Measurements from ENCODE around the gene NT5C.

The NT5C gene

GRCh38 chr17:75091855-75092327, 39.7 kb downstream of the NT5C start:
- no peak for DNase-seq (ENCODE audit: low spot score)

DNA sequence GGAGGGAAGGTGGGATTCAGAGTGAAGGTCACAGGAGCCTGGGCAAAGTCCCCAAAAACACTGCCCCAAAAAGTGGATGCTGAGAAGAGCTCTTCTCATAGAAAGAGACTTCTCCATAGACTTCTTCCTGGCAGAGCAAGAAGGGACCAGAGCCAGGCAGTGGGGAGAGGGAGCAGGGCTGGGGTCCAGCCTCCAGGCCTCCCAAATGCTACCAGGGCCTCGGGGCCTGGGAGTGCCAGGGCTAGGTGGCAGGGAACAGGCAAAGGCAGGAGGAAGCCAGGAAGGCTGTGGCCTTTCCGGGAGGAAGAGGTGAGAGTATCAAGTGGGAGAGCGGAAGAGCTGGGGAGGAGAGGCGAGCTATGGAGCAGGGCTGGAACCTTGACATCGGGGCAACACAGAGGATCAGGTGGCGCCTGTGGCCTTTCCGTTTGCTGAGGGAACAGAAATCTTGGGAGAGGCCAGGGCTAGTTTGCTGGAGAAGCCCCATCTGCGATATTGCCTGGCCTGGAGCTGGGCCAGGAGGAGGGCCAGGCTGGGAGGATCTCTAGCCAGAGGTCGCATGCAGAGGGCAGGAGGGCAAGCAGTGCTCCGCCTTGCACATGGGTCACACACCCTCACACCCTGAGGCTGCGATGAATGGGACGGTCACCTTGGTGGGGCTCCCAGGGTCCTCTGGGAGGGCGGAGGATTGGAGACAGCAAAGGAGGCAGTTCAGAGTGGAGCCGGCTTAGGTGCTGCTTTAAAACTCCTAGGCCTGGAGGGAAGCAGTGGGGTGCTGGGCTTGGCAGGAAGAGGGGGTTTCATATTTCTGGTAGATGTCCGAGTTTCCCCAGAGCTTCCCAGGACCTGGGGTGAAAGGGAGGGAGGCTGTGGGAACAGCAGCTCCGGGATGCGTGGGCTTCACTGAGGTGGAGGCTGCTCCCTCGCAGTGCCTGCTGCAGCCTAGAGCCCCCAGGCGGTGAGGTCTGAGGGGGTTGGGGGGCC, 40.4 kb downstream of the NT5C start:
- DNase-seq (ENCODE audit: low spot score), result no peak

- no peak for DNase-seq (ENCODE audit: low spot score)
Measured at GRCh38 chr17:75088465-75089417, 42.8 kb downstream of the NT5C start.

DNA sequence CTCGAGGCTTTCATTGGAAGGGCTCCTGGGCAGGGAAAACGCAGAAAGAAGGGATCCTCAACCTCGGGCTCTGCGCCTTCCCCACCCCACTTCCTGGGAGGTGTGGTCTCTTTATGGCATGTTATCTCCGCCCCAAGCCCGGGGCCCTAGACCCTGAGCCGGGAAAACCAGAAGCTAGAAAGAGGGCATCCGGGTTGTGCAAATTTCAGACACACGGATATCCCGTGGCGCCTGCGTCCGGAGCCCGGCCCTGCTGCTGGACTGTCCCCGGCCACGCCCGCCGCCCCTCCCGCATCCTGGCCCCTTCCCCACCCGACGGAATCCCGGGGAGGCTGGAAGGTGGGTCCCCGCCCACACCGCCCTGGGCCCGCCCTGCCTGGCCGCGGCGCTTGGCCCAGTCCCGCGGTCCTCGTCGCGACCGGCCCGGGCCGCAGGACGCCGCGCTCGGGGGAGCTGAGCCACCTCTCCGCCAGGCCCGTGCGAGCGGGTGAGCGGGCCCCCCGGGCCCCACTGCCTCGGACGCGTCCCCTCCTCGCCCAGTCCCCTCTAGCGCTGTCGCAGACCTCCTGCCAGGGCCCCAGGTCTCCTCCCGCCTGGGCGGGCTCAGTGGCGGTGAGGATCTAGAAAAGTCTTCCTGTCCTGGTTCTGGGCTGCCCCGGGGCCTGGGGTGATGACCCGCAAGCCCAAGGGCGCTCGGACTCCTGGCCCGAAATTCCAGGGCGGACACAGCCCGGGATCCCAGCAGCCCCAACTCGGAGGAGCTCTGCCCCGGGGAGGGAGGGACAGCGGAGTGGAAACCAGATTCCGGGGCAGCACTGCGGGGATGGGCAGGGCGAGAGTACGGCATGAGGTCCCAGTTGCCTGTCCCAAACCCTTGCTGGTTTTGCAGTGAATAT, 43.7 kb downstream of the NT5C start, which contains the start of gene SLC16A5:
SLC16A5 (plus strand) TSS at position 397 of the 896 bp plus-strand sequence. CDS start 5,683 bp downstream, outside the sequence.
- peak; percentile 84 for DNase-seq (ENCODE audit: low spot score)

DNA sequence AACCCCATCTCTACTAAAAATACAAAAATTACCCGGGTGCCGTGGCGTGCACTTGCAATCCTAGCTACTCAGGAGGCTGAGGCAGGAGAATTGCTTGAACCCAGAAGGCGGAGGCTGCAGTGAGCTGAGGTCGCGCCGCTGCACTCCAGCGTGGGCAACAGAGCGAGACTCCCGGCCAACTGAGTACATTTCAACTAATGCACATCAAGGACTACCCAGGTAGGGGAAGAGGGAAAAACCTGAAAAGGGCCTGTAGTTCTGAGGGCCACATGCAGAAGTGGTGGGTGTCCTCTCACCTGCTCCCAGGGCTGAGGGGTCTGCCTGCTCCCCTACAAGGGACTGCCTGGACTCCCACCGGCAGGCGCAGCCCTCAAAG, 44.4 kb downstream of the NT5C start:
- DNase-seq (ENCODE audit: low spot score), result no peak

DNA sequence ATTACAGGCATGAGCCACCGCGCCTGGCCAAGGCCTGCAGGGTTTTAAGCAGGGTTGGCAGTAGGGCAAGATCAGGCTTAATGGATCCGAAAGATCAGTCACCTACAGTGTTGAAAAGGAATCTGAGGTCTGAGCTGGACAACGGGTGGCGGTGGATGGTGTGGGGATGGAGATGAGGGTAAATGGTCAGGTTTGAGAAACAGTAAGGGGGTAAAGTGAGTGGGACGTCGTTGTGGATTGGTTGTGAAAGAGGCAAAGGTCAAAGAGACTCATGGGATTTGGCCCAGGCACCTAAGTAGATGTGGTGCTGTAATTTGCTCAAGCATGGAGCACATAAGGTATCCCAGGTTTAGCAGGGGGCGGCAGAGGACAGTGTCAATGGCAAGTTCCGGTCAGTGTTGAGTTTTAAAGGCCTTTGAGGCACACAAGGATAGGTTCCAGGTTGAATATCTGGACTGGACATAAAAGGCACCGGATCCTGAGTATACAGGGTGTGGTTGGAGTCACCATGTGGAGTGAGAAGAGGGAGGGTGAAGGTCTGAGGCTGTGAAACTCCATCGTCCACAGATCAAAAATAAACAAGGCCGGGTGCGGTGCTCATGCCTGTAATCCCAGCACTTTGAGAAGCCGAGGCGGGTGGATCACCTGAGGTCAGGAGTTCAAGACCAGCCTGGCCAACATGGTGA, 44.9 kb downstream of the NT5C start:
- DNase-seq (ENCODE audit: low spot score), result no peak

DNA sequence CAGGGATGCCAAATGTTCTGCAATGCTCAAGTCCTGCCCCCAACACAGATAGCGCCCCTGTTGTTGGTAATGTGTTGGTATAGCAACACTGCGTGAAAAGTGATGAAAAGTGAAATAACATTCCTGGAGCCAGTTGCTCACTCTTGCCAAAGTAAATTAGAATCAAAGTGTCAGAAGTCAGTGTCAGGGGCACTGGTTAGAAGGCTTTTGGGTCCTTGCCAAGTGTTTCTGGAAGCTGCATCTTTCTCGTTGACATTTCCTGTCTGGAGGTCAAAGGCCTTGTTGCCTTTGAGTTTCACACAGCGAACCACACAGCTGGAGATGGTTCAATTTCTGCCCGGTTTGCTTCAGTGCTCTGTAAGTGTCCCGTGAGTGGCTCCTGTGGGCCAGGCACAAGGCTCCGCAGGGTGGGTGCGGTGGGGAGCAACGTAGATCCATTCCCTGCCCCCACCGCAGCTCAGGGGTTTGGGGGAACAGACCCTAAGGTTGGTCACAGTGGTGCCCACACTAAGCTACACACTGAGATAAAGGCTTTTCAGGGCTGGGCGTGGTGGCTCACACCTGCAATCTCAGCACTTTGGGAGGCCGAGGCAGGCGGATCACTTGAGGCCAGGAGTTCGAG, 47.4 kb downstream of the NT5C start:
- DNase-seq (ENCODE audit: low spot score), result no peak

DNA sequence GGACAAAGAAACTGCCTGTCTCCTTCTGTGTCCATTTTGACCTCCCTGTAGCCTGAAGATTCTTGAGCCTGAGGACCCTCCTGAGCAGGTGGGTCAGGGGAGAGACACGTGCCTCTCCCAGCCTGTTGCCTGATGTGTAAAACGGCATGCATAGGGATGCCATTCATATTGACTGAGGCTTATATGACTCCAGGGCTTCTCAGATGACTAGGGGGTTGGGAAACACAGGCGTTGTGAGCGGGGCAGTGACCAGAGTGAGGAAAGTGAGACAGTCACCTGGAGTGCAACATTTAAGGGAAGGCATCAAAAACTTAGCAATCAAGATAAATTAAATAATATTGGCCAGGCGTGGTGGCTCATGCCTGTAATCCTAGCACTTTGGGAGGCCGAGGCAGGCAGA, 48.9 kb downstream of the NT5C start:
- no peak for DNase-seq (ENCODE audit: low spot score)

DNA sequence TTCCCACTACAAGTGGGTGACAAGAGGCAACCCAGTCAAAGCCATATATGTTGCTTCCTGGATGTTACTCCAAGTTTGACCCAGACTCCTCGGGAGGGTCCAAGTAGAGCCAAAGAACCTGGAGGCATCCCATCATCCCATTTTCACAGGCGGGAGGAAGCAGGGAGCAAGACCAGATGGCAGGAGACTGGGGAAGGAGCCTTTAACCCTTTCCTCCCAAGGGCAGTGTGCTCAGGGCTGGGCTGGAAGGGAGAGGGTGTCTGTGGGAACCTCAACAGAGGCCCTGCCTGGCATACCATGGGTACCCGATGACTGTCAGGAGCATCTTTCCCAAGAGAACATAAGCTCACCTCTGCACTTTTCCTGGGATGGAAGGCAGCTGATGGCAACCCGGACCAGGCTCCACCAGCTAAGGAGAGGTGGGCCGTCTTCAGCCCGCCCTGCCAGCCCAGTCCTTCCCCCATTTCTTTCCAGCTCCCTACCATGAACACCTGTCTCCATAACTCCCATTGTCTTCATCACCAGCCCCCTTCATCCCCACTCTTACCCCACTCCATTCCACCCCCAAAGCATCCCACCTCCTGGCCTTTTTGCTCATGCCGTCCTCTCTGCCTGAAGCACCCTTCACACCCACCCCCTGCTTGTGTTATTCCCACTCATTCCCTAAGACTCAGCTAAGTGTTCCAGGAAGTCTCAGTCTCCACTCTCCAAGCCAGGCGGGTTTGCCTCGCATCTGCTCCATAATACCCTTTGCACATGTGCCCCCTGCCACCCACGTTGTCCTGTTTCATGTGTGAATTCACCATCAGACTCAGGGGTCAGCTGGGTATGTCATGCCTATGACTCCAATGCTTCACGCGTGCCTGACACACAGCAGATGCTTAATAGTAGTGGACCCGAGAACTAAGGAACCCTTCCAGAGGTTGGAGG, 49.7 kb downstream of the NT5C start:
- no peak for DNase-seq (ENCODE audit: low spot score)
